DMS153 treated with DMSO at 0.1 percent for 48 hours (cell line): ENCODE data around the gene MRPL20.
"Not testable (repeated sequence)": the region's sequence is repeated elsewhere in the genome, so short reads cannot be mapped to it uniquely, and the experiment has no call there.

Experiments
- DNase-seq: peaks from one replicate; lab custom pipeline; 2025; ENCODE audit not compliant: unreplicated experiment; lab: John Stamatoyannopoulos, UW

MRPL20 gene

GRCh38 chr1:1406821-1407635, at the start of gene MRPL20:
TSS of gene MRPL20 (minus strand) at chr1:1407293. CDS start at chr1:1407217, 76 bp downstream.
- DNase-seq: peak; percentile 91

GRCh38 chr1:1456683-1457255, 49.7 kb upstream of the MRPL20 start:
- DNase-seq: not testable (repeated sequence)

DNA sequence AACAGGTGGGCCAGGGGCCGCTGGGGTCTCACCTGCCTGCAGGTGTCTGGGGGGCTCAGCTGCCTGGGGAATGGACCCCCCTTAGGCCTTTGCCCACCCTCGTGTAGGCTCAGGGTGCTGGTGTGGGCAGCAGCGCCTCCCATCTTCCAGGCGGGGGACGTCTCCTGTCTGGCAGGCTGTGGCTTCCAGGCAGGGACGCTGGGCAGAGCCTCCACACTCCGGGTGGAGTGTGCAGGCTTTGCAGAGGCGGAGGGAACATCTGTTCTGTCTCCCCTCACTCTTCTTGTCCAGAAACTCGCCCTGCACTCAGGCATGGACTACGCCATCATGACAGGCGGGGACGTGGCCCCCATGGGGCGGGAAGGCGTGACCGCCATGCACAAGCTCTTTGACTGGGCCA, 48.8 kb upstream of the MRPL20 start:
- not testable (repeated sequence) for DNase-seq

DNA sequence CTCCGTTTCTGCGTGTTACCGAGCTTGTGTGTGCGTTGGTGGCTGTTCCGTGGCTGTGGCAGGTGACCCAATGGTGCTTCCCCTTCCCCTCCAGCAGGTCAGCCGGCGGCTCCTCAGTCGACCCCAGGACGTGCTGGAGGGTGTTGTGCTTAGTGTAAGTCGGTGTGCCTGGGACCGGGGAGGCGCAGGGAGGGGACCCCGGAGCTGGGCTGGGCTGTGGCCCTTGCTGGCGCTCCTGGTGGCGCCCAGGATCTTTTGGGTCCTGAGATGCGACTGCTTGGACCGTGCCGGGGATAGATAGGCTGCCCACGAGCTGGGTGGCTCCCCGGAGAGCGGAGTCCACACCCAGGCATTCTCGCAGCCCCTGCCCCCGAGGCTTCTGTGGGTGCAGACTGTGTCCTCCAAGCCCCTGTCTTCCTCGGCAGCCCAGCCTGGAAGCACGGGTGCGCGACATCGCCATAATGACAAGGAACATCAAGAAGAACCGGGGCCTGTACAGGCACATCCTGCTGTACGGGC, 48.3 kb upstream of the MRPL20 start:
- no peak for DNase-seq

- not testable (repeated sequence) for DNase-seq
These were observed 47.4 kb upstream of the MRPL20 start for GRCh38 chr1:1454286-1455056.

- no peak for DNase-seq
These were observed 45.8 kb upstream of the MRPL20 start for GRCh38 chr1:1452882-1453281.

DNA sequence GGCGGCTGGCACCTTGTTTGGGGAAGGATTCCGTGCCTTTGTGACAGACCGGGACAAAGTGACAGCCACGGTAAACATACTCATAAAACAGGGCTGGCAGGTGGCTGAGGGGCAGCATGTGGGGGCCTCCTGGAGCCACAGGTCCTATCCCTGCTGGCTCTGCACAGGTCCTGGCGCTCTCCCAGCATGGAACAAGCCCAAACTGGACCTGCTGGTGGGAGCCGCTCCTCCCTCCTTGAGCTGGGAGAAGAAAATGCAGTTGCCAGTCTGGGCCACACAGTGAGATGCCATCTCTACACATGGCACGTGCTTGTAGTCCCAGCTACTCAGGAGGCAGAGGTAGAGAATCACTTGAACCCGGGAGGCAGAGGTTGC, 45.3 kb upstream of the MRPL20 start:
- DNase-seq: not testable (repeated sequence)

- DNase-seq: no peak
These were observed 44.7 kb upstream of the MRPL20 start for GRCh38 chr1:1451696-1452364.

GRCh38 chr1:1450616-1451015, 43.5 kb upstream of the MRPL20 start:
- DNase-seq: not testable (repeated sequence)

DNA sequence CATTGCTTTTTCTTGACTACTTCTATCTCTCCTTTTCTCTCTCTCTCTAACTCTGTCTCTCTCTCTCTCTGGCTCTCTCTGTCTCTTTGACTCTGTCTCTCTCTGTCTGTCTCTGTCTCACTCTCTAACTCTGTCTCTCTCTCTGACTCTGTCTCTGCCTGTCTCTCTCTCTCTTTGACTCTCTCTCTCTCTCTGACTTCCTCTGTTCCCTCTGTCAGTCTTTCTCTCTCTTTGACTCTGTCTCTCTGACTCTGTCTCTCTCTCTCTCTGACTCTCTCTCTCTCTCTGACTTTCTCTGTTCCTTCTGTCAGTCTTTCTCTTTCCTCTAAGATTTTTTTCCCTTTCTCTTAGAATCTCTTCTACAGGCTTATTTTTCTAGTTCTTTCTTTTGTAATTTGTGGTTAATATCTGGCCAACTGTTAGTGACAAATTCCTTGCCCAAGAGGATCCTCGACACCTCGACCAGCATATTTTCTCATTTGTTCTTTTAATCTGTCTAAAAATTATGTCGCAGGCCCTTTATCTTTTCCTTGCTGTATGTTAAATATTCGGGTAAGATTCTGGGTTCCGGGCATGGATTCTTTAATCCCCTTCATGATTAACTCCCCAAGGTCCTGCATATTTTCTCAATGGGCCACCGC, 42.1 kb upstream of the MRPL20 start, which contains the start of gene ATAD3C:
Gene ATAD3C, plus strand, starts transcription at position 591 of the 641 bp plus-strand sequence. CDS start 995 bp downstream, outside the sequence.
- no peak for DNase-seq

- DNase-seq: not testable (repeated sequence)
These were observed 39.5 kb upstream of the MRPL20 start for GRCh38 chr1:1446631-1447030.

DNA sequence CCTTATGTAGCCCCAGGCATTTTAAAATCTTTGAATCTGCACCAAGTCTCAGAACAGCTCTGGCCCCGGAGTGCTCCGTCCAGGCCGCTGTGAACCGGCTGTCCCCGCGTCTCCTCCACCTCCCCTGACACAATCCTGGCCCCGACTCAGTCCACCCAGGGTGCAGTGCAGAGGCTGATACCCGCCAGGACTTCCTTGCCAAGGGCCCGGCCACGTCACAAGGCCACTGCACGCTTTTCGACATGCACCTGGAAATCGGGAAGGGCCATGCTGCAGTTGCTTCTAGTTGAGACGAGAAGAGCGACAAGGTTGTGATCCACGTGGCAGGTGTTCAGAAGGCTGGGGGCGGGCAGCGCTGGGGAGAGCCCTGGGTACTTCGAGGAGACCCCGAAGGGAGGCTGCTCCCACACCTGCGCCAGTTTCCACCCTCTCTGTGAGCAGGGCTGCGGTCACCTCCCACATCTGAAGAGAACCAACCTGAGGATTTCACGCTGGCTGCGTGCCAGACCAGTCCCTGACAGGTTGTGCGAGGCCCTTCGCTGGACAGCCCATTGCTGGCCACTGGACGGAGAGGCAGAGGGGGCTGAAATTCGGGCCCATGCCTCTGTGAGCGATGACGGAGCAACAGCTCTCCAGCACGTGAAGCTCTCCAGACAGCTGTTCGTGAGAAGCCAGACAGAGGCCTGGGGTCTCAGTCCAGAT, 35.1 kb upstream of the MRPL20 start:
- no peak for DNase-seq

DNA sequence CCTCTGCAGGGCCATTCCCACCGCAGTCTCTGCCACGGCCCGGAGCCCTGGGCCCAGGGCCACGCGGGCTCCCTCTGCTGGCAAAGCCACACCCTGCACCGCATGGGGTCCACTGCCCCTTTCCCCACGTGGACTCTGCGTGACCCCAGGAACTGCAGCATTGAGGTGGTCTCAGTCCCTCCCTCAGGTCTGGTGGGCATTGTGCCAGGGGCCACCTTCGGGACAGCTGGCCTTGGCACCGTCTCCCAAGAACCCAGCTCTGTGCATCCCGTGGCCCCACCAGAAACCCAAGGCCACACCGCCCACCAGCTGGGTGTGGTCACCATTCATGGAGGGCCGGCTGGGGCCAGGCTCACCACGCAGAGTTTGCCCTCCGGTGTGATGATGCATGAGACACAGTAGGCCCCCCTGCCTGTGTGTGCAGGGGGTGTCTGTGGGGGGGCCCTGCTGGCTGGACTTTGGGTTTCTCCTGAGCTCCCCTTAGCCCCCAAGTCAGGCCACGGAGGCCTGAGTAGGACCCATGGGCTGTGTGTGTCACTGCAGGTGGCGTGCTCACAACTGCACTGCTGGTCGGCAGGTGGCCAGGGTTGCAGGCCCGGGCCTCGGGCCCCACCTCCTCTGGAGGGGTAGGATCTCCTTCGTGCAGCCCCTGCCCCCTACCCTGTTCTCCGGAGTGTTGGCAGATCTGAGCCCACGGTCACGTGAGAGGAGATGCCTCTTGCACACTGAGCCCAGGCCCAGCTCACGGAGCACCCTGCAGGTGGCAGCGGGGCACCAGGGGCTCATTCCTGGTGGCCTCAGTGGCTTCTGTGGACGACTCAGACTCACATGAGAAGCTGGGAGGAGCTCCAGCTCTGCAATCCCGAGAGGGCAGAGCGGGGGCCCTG, 34.2 kb upstream of the MRPL20 start:
- DNase-seq: peak; percentile 64

DNA sequence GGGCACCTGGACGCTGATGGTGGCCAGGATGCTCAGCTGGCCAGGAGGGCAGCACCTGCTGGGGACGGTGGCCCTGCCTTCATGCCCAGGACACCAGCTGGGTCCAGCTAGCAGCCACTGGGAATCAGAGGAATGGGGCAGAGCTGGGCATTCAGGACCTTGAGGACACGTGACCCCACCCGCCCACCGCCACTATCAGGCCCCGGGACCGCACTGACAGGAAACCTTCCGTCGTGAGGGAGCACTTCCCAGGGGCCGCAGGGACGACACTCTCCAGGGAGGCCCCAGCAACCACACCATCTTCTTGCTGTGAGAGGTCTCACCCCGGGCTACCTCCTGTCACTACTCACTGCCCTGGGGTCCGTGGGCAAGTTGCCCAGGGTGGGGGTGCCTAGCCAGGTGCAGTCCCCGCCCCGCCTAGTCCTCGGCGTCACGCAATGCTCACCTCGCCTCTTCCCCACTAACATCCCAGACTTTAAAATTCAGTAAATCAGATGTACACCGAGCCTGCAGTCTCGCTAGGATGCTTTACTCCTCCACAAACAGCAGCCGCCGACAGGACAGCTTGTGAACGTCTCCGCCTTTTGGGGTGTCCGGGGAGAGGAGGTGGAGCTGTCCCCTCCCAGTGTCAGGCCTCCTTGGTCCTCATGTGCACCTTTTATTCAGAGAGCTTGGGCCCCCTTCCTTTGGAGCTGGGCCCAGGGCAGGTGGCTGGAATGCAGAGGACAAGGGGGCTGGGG, 33.3 kb upstream of the MRPL20 start:
- DNase-seq: no peak

DNA sequence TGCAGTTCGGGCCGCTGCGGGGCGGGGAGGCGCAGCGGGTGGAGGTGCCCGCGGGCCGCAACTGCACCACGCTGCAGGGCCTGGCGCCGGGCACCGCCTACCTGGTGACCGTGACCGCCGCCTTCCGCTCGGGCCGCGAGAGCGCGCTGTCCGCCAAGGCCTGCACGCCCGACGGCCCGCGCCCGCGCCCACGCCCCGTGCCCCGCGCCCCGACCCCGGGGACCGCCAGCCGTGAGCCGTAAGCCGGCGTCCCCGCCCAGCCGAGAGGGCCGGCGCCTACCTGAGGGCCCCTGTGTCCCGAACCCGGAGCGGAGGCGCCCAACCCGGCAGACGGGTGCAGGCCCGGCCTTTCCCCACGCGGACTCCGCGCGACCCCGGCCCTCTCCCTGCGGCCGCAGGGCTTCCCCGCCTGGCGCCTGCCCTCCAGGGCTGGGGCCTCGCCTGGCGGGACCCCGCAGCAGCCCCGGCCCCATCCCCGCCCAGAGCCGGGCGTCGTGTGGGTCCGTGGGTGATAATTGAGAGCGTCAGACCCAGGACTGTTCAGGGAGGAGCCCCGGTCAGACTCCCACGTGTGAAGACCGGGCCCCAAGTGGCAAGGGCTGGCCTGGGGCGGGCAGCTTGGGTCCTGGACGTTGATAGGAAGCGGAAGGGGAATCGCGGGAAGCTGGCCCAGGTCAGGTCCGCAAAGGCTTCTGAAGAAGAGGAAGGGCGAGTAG, 32.6 kb upstream of the MRPL20 start:
- DNase-seq: no peak

- DNase-seq: no peak
These were observed 31.7 kb upstream of the MRPL20 start for GRCh38 chr1:1438531-1439381.
